Stimulated activated naive CD8-positive, alpha-beta T cell treated with anti-CD3 and anti-CD28 coated beads, Interleukin-15, Interleukin-2, amounts not matched to agents 100 ng/mL and 50 ng/mL, for 24 hours (primary cell): ENCODE measurements around the gene NAALAD2.
"Not testable (repeated sequence)": the region's sequence is repeated elsewhere in the genome, so short reads cannot be mapped to it uniquely, and the experiment has no call there.

Experiments
- H3K27ac Mint-ChIP-seq: one replicate; pipeline ENCODE4 v1.8.0; 2021; ENCODE audit warnings: mild to moderate bottlenecking, mixed read lengths
- H3K27me3 Mint-ChIP-seq: one replicate; pipeline ENCODE4 v1.8.0; 2021; ENCODE audit warnings: mixed read lengths
- H3K36me3 Mint-ChIP-seq: one replicate; pipeline ENCODE4 v1.8.0; 2021; ENCODE audit warnings: low read depth, mixed read lengths
- H3K4me1 Mint-ChIP-seq: one replicate; pipeline ENCODE4 v1.8.0; 2021; ENCODE audit warnings: low read depth, mixed read lengths
- H3K4me3 Mint-ChIP-seq: one replicate; pipeline ENCODE4 v1.8.0; 2021; ENCODE audit warnings: mild to moderate bottlenecking, mixed read lengths
- H3K9me3 Mint-ChIP-seq: one replicate; pipeline ENCODE4 v1.8.0; 2021; ENCODE audit warnings: mixed read lengths

Gene NAALAD2

GRCh38 chr11:90216611-90217010, 82.1 kb downstream of the NAALAD2 start:
- peaks cover 56% of the 10 kb centered on the region for H3K4me1 Mint-ChIP-seq
- H3K27me3 Mint-ChIP-seq, result no peaks in the 10 kb centered on the region
- H3K4me3 Mint-ChIP-seq, result peak overlapping the region; percentile 27
- peak overlapping the region; percentile 22 for H3K27ac Mint-ChIP-seq
- peaks cover 68% of the 10 kb centered on the region for H3K36me3 Mint-ChIP-seq
- H3K9me3 Mint-ChIP-seq, result no peaks in the 10 kb centered on the region

- Mint-ChIP-seq H3K27me3 (no peaks in the 10 kb centered on the region), H3K36me3 (peaks cover 60% of the 10 kb centered on the region), H3K4me1 (peaks cover 66% of the 10 kb centered on the region), H3K4me3 (no peak overlapping the region), H3K27ac (no peak overlapping the region), H3K9me3 (no peaks in the 10 kb centered on the region)
Measured at GRCh38 chr11:90218606-90219005, 84.1 kb downstream of the NAALAD2 start.

GRCh38 chr11:90219438-90219837, 85.0 kb downstream of the NAALAD2 start:
- H3K9me3 Mint-ChIP-seq, result no peaks in the 10 kb centered on the region
- H3K4me1 Mint-ChIP-seq, result peaks cover 69% of the 10 kb centered on the region
- no peaks in the 10 kb centered on the region for H3K27me3 Mint-ChIP-seq
- H3K4me3 Mint-ChIP-seq, result peak overlapping the region; percentile 94
- H3K27ac Mint-ChIP-seq, result peak overlapping the region; percentile 57
- H3K36me3 Mint-ChIP-seq, result peaks cover 53% of the 10 kb centered on the region

GRCh38 chr11:90220391-90220790, 85.9 kb downstream of the NAALAD2 start:
- H3K27me3 Mint-ChIP-seq, result no peaks in the 10 kb centered on the region
- H3K36me3 Mint-ChIP-seq, result peaks cover 53% of the 10 kb centered on the region
- no peaks in the 10 kb centered on the region for H3K9me3 Mint-ChIP-seq
- H3K27ac Mint-ChIP-seq, result peak overlapping the region; percentile 57
- H3K4me3 Mint-ChIP-seq, result peak overlapping the region; percentile 94
- H3K4me1 Mint-ChIP-seq, result peaks cover 69% of the 10 kb centered on the region

- no peaks in the 10 kb centered on the region for H3K9me3 Mint-ChIP-seq
- H3K36me3 Mint-ChIP-seq, result peaks cover 45% of the 10 kb centered on the region
- peak overlapping the region; percentile 98 for H3K27ac Mint-ChIP-seq
- H3K4me1 Mint-ChIP-seq, result peaks cover 61% of the 10 kb centered on the region
- H3K27me3 Mint-ChIP-seq, result no peaks in the 10 kb centered on the region
- peak overlapping the region; percentile 94 for H3K4me3 Mint-ChIP-seq
Measured at GRCh38 chr11:90221803-90222458, 87.5 kb downstream of the NAALAD2 start.

GRCh38 chr11:90222459-90223247, 88.2 kb downstream of the NAALAD2 start, which contains the start of gene CHORDC1:
Gene CHORDC1 (minus strand): TSS chr11:90223049. CDS start chr11:90222954, 95 bp downstream.
- Mint-ChIP-seq H3K36me3 (peaks cover 40% of the 10 kb centered on the region), H3K4me1 (peaks cover 55% of the 10 kb centered on the region), H3K4me3 (peak within 1 kb of the TSS; percentile 94), H3K27ac (peak within 1 kb of the TSS; percentile 98), H3K9me3 (no peaks in the 10 kb centered on the region), H3K27me3 (no peaks in the 10 kb centered on the region)

GRCh38 chr11:90223248-90223585, 88.8 kb downstream of the NAALAD2 start:
- peak overlapping the region; percentile 89 for H3K27ac Mint-ChIP-seq
- peaks cover 35% of the 10 kb centered on the region for H3K36me3 Mint-ChIP-seq
- H3K9me3 Mint-ChIP-seq, result no peaks in the 10 kb centered on the region
- no peaks in the 10 kb centered on the region for H3K27me3 Mint-ChIP-seq
- H3K4me3 Mint-ChIP-seq, result peak overlapping the region; percentile 94
- peaks cover 51% of the 10 kb centered on the region for H3K4me1 Mint-ChIP-seq

- Mint-ChIP-seq H3K4me3 (no peak overlapping the region), H3K27me3 (peaks cover 5% of the 10 kb centered on the region), H3K27ac (no peak overlapping the region), H3K36me3 (no peaks in the 10 kb centered on the region), H3K4me1 (peaks cover 10% of the 10 kb centered on the region), H3K9me3 (no peaks in the 10 kb centered on the region)
Measured at GRCh38 chr11:90228056-90228455, 93.6 kb downstream of the NAALAD2 start.

GRCh38 chr11:90229791-90230190, 95.3 kb downstream of the NAALAD2 start:
- Mint-ChIP-seq H3K36me3 (no peaks in the 10 kb centered on the region), H3K9me3 (no peaks in the 10 kb centered on the region), H3K4me3 (no peak overlapping the region), H3K27ac (no peak overlapping the region), H3K4me1 (no peaks in the 10 kb centered on the region), H3K27me3 (peaks cover 5% of the 10 kb centered on the region)

GRCh38 chr11:90234977-90235376, 100.5 kb downstream of the NAALAD2 start:
- no peaks in the 10 kb centered on the region for H3K4me1 Mint-ChIP-seq
- no peak overlapping the region for H3K27ac Mint-ChIP-seq
- H3K4me3 Mint-ChIP-seq, result no peak overlapping the region
- no peaks in the 10 kb centered on the region for H3K9me3 Mint-ChIP-seq
- H3K36me3 Mint-ChIP-seq, result no peaks in the 10 kb centered on the region
- peaks cover 17% of the 10 kb centered on the region for H3K27me3 Mint-ChIP-seq

GRCh38 chr11:90235526-90235925, 101.1 kb downstream of the NAALAD2 start:
- H3K4me1 Mint-ChIP-seq, result no peaks in the 10 kb centered on the region
- peaks cover 16% of the 10 kb centered on the region for H3K27me3 Mint-ChIP-seq
- H3K36me3 Mint-ChIP-seq, result no peaks in the 10 kb centered on the region
- no peak overlapping the region for H3K4me3 Mint-ChIP-seq
- no peaks in the 10 kb centered on the region for H3K9me3 Mint-ChIP-seq
- H3K27ac Mint-ChIP-seq, result no peak overlapping the region

- no peaks in the 10 kb centered on the region for H3K36me3 Mint-ChIP-seq
- H3K4me1 Mint-ChIP-seq, result no peaks in the 10 kb centered on the region
- no peak overlapping the region for H3K27ac Mint-ChIP-seq
- peaks cover 11% of the 10 kb centered on the region for H3K27me3 Mint-ChIP-seq
- no peak overlapping the region for H3K4me3 Mint-ChIP-seq
- H3K9me3 Mint-ChIP-seq, result no peaks in the 10 kb centered on the region
Measured at GRCh38 chr11:90237004-90237403, 102.5 kb downstream of the NAALAD2 start.

GRCh38 chr11:90239967-90240636, 105.6 kb downstream of the NAALAD2 start:
- not testable (repeated sequence) for H3K4me1 Mint-ChIP-seq, H3K36me3 Mint-ChIP-seq, H3K27ac Mint-ChIP-seq, H3K9me3 Mint-ChIP-seq, H3K4me3 Mint-ChIP-seq
- H3K27me3 Mint-ChIP-seq, result peaks cover 16% of the 10 kb centered on the region

GRCh38 chr11:90241414-90241813, 107.0 kb downstream of the NAALAD2 start:
- no peaks in the 10 kb centered on the region for H3K4me1 Mint-ChIP-seq
- H3K27ac Mint-ChIP-seq, result no peak overlapping the region
- no peak overlapping the region for H3K4me3 Mint-ChIP-seq
- no peaks in the 10 kb centered on the region for H3K36me3 Mint-ChIP-seq
- no peaks in the 10 kb centered on the region for H3K9me3 Mint-ChIP-seq
- peaks cover 16% of the 10 kb centered on the region for H3K27me3 Mint-ChIP-seq
